Measurements from ENCODE around the gene LRP5.

The LRP5 gene

GRCh38 chr11:68352591-68352990 is 40.2 kb downstream of the LRP5 start:
- TF ChIP-seq Cebpa-rat (IDR thresholded peaks at IDR 0.05), result no peak
- Histone ChIP-seq H3K9me3 (replicated peaks in 1 of 11) (no peaks in the 10 kb centered on the region; a peak in 1 of 22 replicates), H3K36me3 (peaks cover 1 to 77% (median 42%) of the 10 kb centered on the region in 11 experiments; a peak in 19 of 22 replicates), H3K4me1 (peaks cover 28 to 90% (median 75%) of the 10 kb centered on the region in 10 experiments), H3K27ac (no peak overlapping the region), H4K20me1 (peaks cover 27 to 100% (median 97%) of the 10 kb centered on the region in 11 experiments; a peak in 20 of 22 replicates), H3K4me3 (no peak overlapping the region), H3K9ac (no peak overlapping the region), H3K27me3 (no peaks in the 10 kb centered on the region), H3K4me2 (peak overlapping the region in 2 of 11 experiments; percentile 4 to 7; a peak in 1 of 22 replicates)

- Histone ChIP-seq H3K9me3 (replicated peaks in 1 of 11) (no peaks in the 10 kb centered on the region; a peak in 1 of 22 replicates), H3K4me3 (no peak overlapping the region), H3K9ac (no peak overlapping the region), H3K27ac (no peak overlapping the region), H4K20me1 (peaks cover 27 to 100% (median 94%) of the 10 kb centered on the region in 11 experiments; a peak in 20 of 22 replicates), H3K27me3 (no peaks in the 10 kb centered on the region), H3K4me2 (peak overlapping the region in 9 of 11 experiments; percentile 53 to 88 (median 80); a peak in 15 of 22 replicates), H3K36me3 (peaks cover 7 to 77% (median 42%) of the 10 kb centered on the region in 11 experiments; a peak in 21 of 22 replicates), H3K4me1 (peaks cover 24 to 86% (median 71%) of the 10 kb centered on the region in 10 experiments)
- TF ChIP-seq Cebpa-rat (IDR thresholded peaks at IDR 0.05), result no peak
Measured at GRCh38 chr11:68353118-68353517, 40.7 kb downstream of the LRP5 start.

- Histone ChIP-seq H3K27ac (no peak overlapping the region), H3K9me3 (replicated peaks in 1 of 11) (peaks cover 0 to 5% (median under 1%) of the 10 kb centered on the region in 11 experiments; a peak in 5 of 22 replicates), H3K4me1 (peaks cover 24 to 86% (median 70%) of the 10 kb centered on the region in 10 experiments), H3K27me3 (no peaks in the 10 kb centered on the region), H3K4me2 (peak overlapping the region; percentile 53 to 88 (median 80)), H3K36me3 (peaks cover 11 to 77% (median 42%) of the 10 kb centered on the region in 11 experiments), H3K4me3 (no peak overlapping the region), H4K20me1 (peaks cover 27 to 100% (median 89%) of the 10 kb centered on the region in 11 experiments; a peak in 20 of 22 replicates), H3K9ac (no peak overlapping the region)
- TF ChIP-seq Cebpa-rat (IDR thresholded peaks at IDR 0.05), result no peak
Measured at GRCh38 chr11:68353669-68354068, 41.3 kb downstream of the LRP5 start.

GRCh38 chr11:68354148-68354872 is 41.9 kb downstream of the LRP5 start:
- Histone ChIP-seq H4K20me1 (peaks cover 27 to 100% (median 84%) of the 10 kb centered on the region in 11 experiments; a peak in 20 of 22 replicates), H3K4me3 (no peak overlapping the region), H3K4me1 (peaks cover 24 to 83% (median 68%) of the 10 kb centered on the region in 10 experiments), H3K4me2 (peak overlapping the region; percentile 53 to 88 (median 80)), H3K9me3 (replicated peaks in 1 of 11) (peaks cover 0 to 11% (median 7%) of the 10 kb centered on the region in 11 experiments; a peak in 7 of 22 replicates), H3K27ac (no peak overlapping the region), H3K36me3 (peaks cover 18 to 77% (median 43%) of the 10 kb centered on the region in 11 experiments), H3K9ac (no peak overlapping the region), H3K27me3 (no peaks in the 10 kb centered on the region)
- TF ChIP-seq Cebpa-rat (IDR thresholded peaks at IDR 0.05), result no peak

- Histone ChIP-seq H3K27me3 (no peaks in the 10 kb centered on the region), H4K20me1 (peaks cover 27 to 100% (median 73%) of the 10 kb centered on the region in 11 experiments; a peak in 20 of 22 replicates), H3K36me3 (peaks cover 25 to 77% (median 47%) of the 10 kb centered on the region in 11 experiments), H3K4me3 (no peak overlapping the region), H3K4me1 (peaks cover 24 to 72% (median 57%) of the 10 kb centered on the region in 10 experiments), H3K9ac (0 out of 22 replicates have a peak overlapping the region, but pooled peaks of 1 of the 11 experiments have one; percentile 10), H3K4me2 (peak overlapping the region; percentile 53 to 88 (median 80)), H3K27ac (no peak overlapping the region), H3K9me3 (replicated peaks in 1 of 11) (peaks cover 0 to 13% (median 7%) of the 10 kb centered on the region in 11 experiments; a peak in 7 of 22 replicates)
- TF ChIP-seq Cebpa-rat (IDR thresholded peaks at IDR 0.05), result no peak
Measured at GRCh38 chr11:68355471-68355870, 43.1 kb downstream of the LRP5 start.

- H3K27ac ChIP-seq, result no peak overlapping the region
- H3K36me3 ChIP-seq, result peaks cover 25 to 82% (median 58%) of the 10 kb centered on the region in 11 experiments
- no peaks in the 10 kb centered on the region for H3K27me3 ChIP-seq
- H3K4me3 ChIP-seq, result no peak overlapping the region
- peaks cover 24 to 51% (median 44%) of the 10 kb centered on the region in 10 experiments for H3K4me1 ChIP-seq
- no peak overlapping the region for H3K4me2 ChIP-seq
- H4K20me1 ChIP-seq, result peaks cover 21 to 88% (median 52%) of the 10 kb centered on the region in 11 experiments; a peak in 20 of 22 replicates
- H3K9me3 ChIP-seq (replicated peaks in 1 of 11), result peaks cover 0 to 13% (median 7%) of the 10 kb centered on the region in 11 experiments; a peak in 7 of 22 replicates
- TF ChIP-seq Cebpa-rat (IDR thresholded peaks at IDR 0.05), result no peak
- H3K9ac ChIP-seq, result no peak overlapping the region
Measured at GRCh38 chr11:68357568-68357967, 45.2 kb downstream of the LRP5 start.

- H3K4me2 ChIP-seq, result no peak overlapping the region
- H3K36me3 ChIP-seq, result peaks cover 25 to 89% (median 65%) of the 10 kb centered on the region in 11 experiments
- TF ChIP-seq Cebpa-rat (IDR thresholded peaks at IDR 0.05), result no peak
- H4K20me1 ChIP-seq, result peaks cover 15 to 88% (median 44%) of the 10 kb centered on the region in 11 experiments; a peak in 20 of 22 replicates
- no peak overlapping the region for H3K4me3 ChIP-seq
- H3K9me3 ChIP-seq (replicated peaks in 1 of 11), result peaks cover 0 to 13% (median 7%) of the 10 kb centered on the region in 11 experiments; a peak in 7 of 22 replicates
- H3K27me3 ChIP-seq, result no peaks in the 10 kb centered on the region
- peaks cover 23 to 48% (median 40%) of the 10 kb centered on the region in 10 experiments for H3K4me1 ChIP-seq
- no peak overlapping the region for H3K27ac ChIP-seq
- H3K9ac ChIP-seq, result no peak overlapping the region
Measured at GRCh38 chr11:68358416-68358815, 46.0 kb downstream of the LRP5 start.

GRCh38 chr11:68361702-68362101 is 49.3 kb downstream of the LRP5 start:
- Histone ChIP-seq H3K9ac (no peak overlapping the region), H3K4me2 (no peak overlapping the region), H3K4me3 (no peak overlapping the region), H4K20me1 (peaks cover 0 to 77% (median 11%) of the 10 kb centered on the region in 11 experiments; a peak in 14 of 22 replicates), H3K4me1 (peaks cover 8 to 21% (median 14%) of the 10 kb centered on the region in 10 experiments; a peak in 19 of 20 replicates), H3K27me3 (no peaks in the 10 kb centered on the region), H3K27ac (no peak overlapping the region), H3K36me3 (peaks cover 25 to 86% (median 71%) of the 10 kb centered on the region in 11 experiments), H3K9me3 (replicated peaks in 1 of 11) (peaks cover 0 to 13% (median 7%) of the 10 kb centered on the region in 11 experiments; a peak in 7 of 22 replicates)
- no peak for TF ChIP-seq Cebpa-rat (IDR thresholded peaks at IDR 0.05)

Measured in BLaER1 treated with 17β-estradiol and CSF1 and Interleukin-3, amounts not matched to agents 10 nM and 100 nM (cell line).